ENCODE measurements around the gene BCL2L11.

Gene BCL2L11

GRCh38 chr2:111168528-111169239 is 48.0 kb downstream of the BCL2L11 start:
- DNase-seq (ENCODE audit: low read depth), result peak; percentile 38

GRCh38 chr2:111169268-111169667 is 48.6 kb downstream of the BCL2L11 start:
- DNase-seq (ENCODE audit: low read depth), result no peak

GRCh38 chr2:111169924-111170323 is 49.2 kb downstream of the BCL2L11 start:
- DNase-seq (ENCODE audit: low read depth), result no peak

- no peak for DNase-seq (ENCODE audit: low read depth)
Observed at GRCh38 chr2:111171337-111171930, 50.7 kb downstream of the BCL2L11 start.

- DNase-seq (ENCODE audit: low read depth), result no peak
Observed at GRCh38 chr2:111172666-111173065, 52.0 kb downstream of the BCL2L11 start.

GRCh38 chr2:111173338-111173737 is 52.6 kb downstream of the BCL2L11 start:
- no peak for DNase-seq (ENCODE audit: low read depth)

- no peak for DNase-seq (ENCODE audit: low read depth)
Observed at GRCh38 chr2:111173856-111174255, 53.1 kb downstream of the BCL2L11 start.

GRCh38 chr2:111175615-111176014 is 54.9 kb downstream of the BCL2L11 start:
- no peak for DNase-seq (ENCODE audit: low read depth)

GRCh38 chr2:111176388-111176787 is 55.7 kb downstream of the BCL2L11 start:
- no peak for DNase-seq (ENCODE audit: low read depth)

- DNase-seq (ENCODE audit: low read depth), result no peak
Observed at GRCh38 chr2:111176867-111177266, 56.2 kb downstream of the BCL2L11 start.

GRCh38 chr2:111178296-111178695 is 57.6 kb downstream of the BCL2L11 start:
- DNase-seq (ENCODE audit: low read depth), result no peak

- no peak for DNase-seq (ENCODE audit: low read depth)
Observed at GRCh38 chr2:111178730-111179405, 58.2 kb downstream of the BCL2L11 start.

- no peak for DNase-seq (ENCODE audit: low read depth)
Observed at GRCh38 chr2:111182121-111182520, 61.4 kb downstream of the BCL2L11 start.

- no peak for DNase-seq (ENCODE audit: low read depth)
Observed at GRCh38 chr2:111182740-111183139, 62.0 kb downstream of the BCL2L11 start.

GRCh38 chr2:111184725-111185310 is 64.1 kb downstream of the BCL2L11 start:
- no peak for DNase-seq (ENCODE audit: low read depth)

GRCh38 chr2:111185361-111186022 is 64.8 kb downstream of the BCL2L11 start:
- no peak for DNase-seq (ENCODE audit: low read depth)

- no peak for DNase-seq (ENCODE audit: low read depth)
Observed at GRCh38 chr2:111186121-111186715, 65.5 kb downstream of the BCL2L11 start.

GRCh38 chr2:111186933-111187332 is 66.2 kb downstream of the BCL2L11 start:
- no peak for DNase-seq (ENCODE audit: low read depth)

GRCh38 chr2:111188681-111189080 is 68.0 kb downstream of the BCL2L11 start:
- DNase-seq (ENCODE audit: low read depth), result no peak

GRCh38 chr2:111189106-111189505 is 68.4 kb downstream of the BCL2L11 start:
- DNase-seq (ENCODE audit: low read depth), result no peak

GRCh38 chr2:111190816-111191540 is 70.3 kb downstream of the BCL2L11 start:
- no peak for DNase-seq (ENCODE audit: low read depth)
